Tracheal epithelial cell (primary cell): ENCODE measurements around the gene KCNK13. TPM values are rescaled to one million over a fixed set of nuclear protein-coding genes. Genes with fewer than 3 reads are reported as not detected.

Experiments
- total RNA-seq: library from RNA; depleted of rRNA; stranded (reverse); fragments of >200 nt; gene quantifications from 2 replicates; pipeline ENCODE4 v1.2.1, GENCODE V29; 2014

The KCNK13 gene
- total RNA-seq: 0.24 TPM in 1 of 2 replicates, not detected in the other

DNA sequence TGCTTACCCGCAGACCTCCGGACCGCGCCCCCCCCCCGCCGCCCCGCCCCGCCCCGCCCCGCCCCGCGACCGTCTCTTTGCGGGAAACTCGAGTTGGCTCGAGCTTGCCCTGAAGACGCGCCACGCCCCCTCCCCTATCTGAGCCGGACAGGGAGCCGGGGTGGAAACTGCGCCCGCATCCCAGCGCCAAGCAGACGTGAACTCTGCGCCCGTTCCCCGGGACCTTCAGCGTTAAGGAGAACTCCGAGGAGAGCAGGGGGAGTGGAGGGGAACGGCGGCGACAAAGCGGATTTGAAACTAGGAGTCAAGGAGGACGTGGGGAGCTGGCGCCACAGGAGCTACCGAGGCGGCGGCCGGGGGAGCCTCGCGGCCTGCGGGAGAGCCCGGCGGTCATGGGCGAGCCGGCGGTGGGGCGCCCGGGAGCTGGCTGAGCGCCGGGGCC lies at the start of gene KCNK13:
Gene KCNK13, plus strand, starts transcription at position 310 of the 442 bp plus-strand sequence. CDS start 212 bp downstream, outside the sequence.

Other genes with a start within 250 kb of the KCNK13 start
- gene EFCAB11, start 107.3 kb upstream of the KCNK13 start, total RNA-seq: 1.3 and 2.4 TPM in 2 replicates
- 22.6 and 22.9 TPM in 2 replicates for gene TDP1, start 106.1 kb upstream of the KCNK13 start, total RNA-seq
- 113 and 134 TPM in 2 replicates for gene PSMC1, start 194.6 kb downstream of the KCNK13 start, total RNA-seq